A549 (cell line): ENCODE results near the gene SLC12A9. TPM values are rescaled to one million over a fixed set of nuclear protein-coding genes. Genes with fewer than 3 reads are reported as not detected.
A peak's percentile ranks its signal among the peaks of the same experiment; 100 is the strongest.

ENCODE experiments used
- ATAC-seq, 2 experiments: fragments of 200-7000 bp in 1 of 2; fragments of >200 bp in 1 of 2; cut with Nextera tagmentation in 1 of 2; cut with Tn5 transposase in 1 of 2; 3 replicates each; pipeline versions ENCODE4 v1.8.0 to v1.9.1; 2018 to 2020; ENCODE audit warnings: mild to moderate bottlenecking in 1 of 2, moderate library complexity in 1 of 2
- CTCF ChIA-PET: fragments of 300-600 bp; sonication (Branson Sonifier 250); formaldehyde crosslinking; extraction: SDS; loops from one replicate; lab custom pipeline; 2021; ENCODE audit warnings: antibody characterized with exemption, inconsistent platforms; lab: Yijun Ruan, JAX
- POLR2A ChIA-PET: fragments of 350-600 bp; formaldehyde crosslinking; extraction: SDS; loops from one replicate; lab custom pipeline; 2021; ENCODE audit warnings: antibody characterized with exemption, inconsistent platforms; lab: Yijun Ruan, JAX
- DNase-seq, 2 experiments: peaks; one replicate each; pipeline versions ENCODE4 v3.0.0 to v3.0.0-alpha.2; 2011 to 2016; ENCODE audit warnings: low read depth in 1 of 2, low spot score in 1 of 2
- FAIRE-seq: peaks from 2 replicates; lab custom pipeline; 2011; peaks lifted over from hg19 to GRCh38; lab: Jason Lieb, UNC
- H3K27ac ChIP-seq, 2 experiments: fragments of >200 bp; sonication (Bioruptor Twin); formaldehyde crosslinking; 3 replicates each; pipeline ENCODE4 v1.5.1; 2016 to 2017
- H3K4me1 ChIP-seq: fragments of >200 bp; sonication (Bioruptor Twin); formaldehyde crosslinking; 3 replicates; pipeline ENCODE4 v1.6.1; 2016
- H3K4me2 ChIP-seq: fragments of >200 bp; sonication (Bioruptor Twin); formaldehyde crosslinking; 3 replicates; pipeline ENCODE4 v1.6.1; 2016
- H3K4me3 ChIP-seq: fragments of >200 bp; sonication (Bioruptor Twin); formaldehyde crosslinking; 3 replicates; pipeline ENCODE4 v1.5.1; 2016
- H3K9me3 ChIP-seq: fragments of >200 bp; sonication (Bioruptor Twin); formaldehyde crosslinking; 3 replicates; pipeline ENCODE4 v1.6.1; 2016
- ATOH8 ChIP-seq: fragments of 250-450 bp; sonication (Bioruptor Pico); IDR thresholded peaks from 2 replicates; pipeline ENCODE4 v1.5.0; 2020; ENCODE audit warnings: low read depth, mild to moderate bottlenecking, moderate library complexity
- BCL3 ChIP-seq: fragments of >200 bp; sonication (Bioruptor Twin); formaldehyde crosslinking; IDR thresholded peaks from 3 replicates; pipeline ENCODE4 v1.6.1; 2016
- BHLHE40 ChIP-seq: IDR thresholded peaks from 2 replicates; pipeline ENCODE4 v1.6.1; 2012; ENCODE audit warnings: low read depth, low read length, inconsistent platforms
- CBX2 ChIP-seq: fragments of 200-600 bp; sonication (generic); IDR thresholded peaks from 2 replicates; pipeline ENCODE4 v1.6.1; 2016; ENCODE audit warnings: low read depth, mild to moderate bottlenecking, borderline replicate concordance
- CEBPB ChIP-seq, 2 experiments: fragments of >200 bp in 1 of 2; sonication (Bioruptor Twin) in 1 of 2; formaldehyde crosslinking in 1 of 2; IDR thresholded peaks; 2 replicates each; pipeline ENCODE4 v1.6.1; 2012 to 2016
- CHD2 ChIP-seq: fragments of 150-350 bp; IDR thresholded peaks from 2 replicates; pipeline ENCODE4 v1.6.1; 2014; ENCODE audit warnings: low read length; ENCODE audit not compliant: partially characterized antibody
- CTCF ChIP-seq: fragments of >200 bp; sonication (Bioruptor Twin); formaldehyde crosslinking; IDR thresholded peaks from 3 replicates; pipeline ENCODE4 v1.5.1; 2016
- E2F6 ChIP-seq: IDR thresholded peaks from 2 replicates; pipeline ENCODE4 v1.6.1; 2012; ENCODE audit warnings: low read depth, borderline replicate concordance
- ELK1 ChIP-seq: fragments of 150-350 bp; IDR thresholded peaks from 2 replicates; pipeline ENCODE4 v1.6.1; 2014; ENCODE audit warnings: low read depth, mild to moderate bottlenecking, low read length
- EP300 ChIP-seq, 2 experiments: fragments of >200 bp; sonication (Bioruptor Twin); formaldehyde crosslinking; IDR thresholded peaks; 2 replicates in 1 of 2; 3 replicates in 1 of 2; pipeline ENCODE4 v1.6.1; 2016 to 2017
- FOSL2 ChIP-seq, 2 experiments: fragments of 450-650 bp in 1 of 2; fragments of >200 bp in 1 of 2; sonication (Bioruptor Twin) in 1 of 2; formaldehyde crosslinking; IDR thresholded peaks; 2 replicates each; pipeline versions ENCODE4 v1.5.0 to v1.6.1; 2016 to 2020; ENCODE audit warnings: mild to moderate bottlenecking in 1 of 2, moderate library complexity in 1 of 2
- FOXS1 ChIP-seq: fragments of 250-450 bp; sonication (Bioruptor Pico); IDR thresholded peaks from 2 replicates; pipeline ENCODE4 v1.5.0; 2020; ENCODE audit warnings: mild to moderate bottlenecking, moderate library complexity
- HES2 ChIP-seq: fragments of >200 bp; sonication (Bioruptor Twin); formaldehyde crosslinking; IDR thresholded peaks from 2 replicates; pipeline ENCODE4 v1.6.1; 2016
- HEYL ChIP-seq: fragments of 250-450 bp; sonication (Bioruptor Pico); IDR thresholded peaks from 2 replicates; pipeline ENCODE4 v1.8.0; 2021; ENCODE audit warnings: mild to moderate bottlenecking, moderate library complexity
- KDM1A ChIP-seq: fragments of 200-600 bp; sonication (generic); IDR thresholded peaks from 2 replicates; pipeline ENCODE4 v1.6.1; 2016; ENCODE audit warnings: low read depth, mild to moderate bottlenecking
- MAX ChIP-seq: IDR thresholded peaks from 2 replicates; pipeline ENCODE4 v1.6.1; 2012
- MAZ ChIP-seq: fragments of 150-350 bp; IDR thresholded peaks from 2 replicates; pipeline ENCODE4 v1.6.1; 2014; ENCODE audit warnings: antibody characterized with exemption, low read depth, low read length, borderline replicate concordance
- MYC ChIP-seq: IDR thresholded peaks from 2 replicates; pipeline ENCODE4 v1.6.1; 2012; ENCODE audit warnings: mild to moderate bottlenecking, inconsistent platforms, low read length, improper control_type of control experiment, borderline replicate concordance
- NPAS2 ChIP-seq: fragments of 250-450 bp; sonication (Bioruptor Pico); IDR thresholded peaks from 2 replicates; pipeline ENCODE4 v1.8.0; 2022; ENCODE audit warnings: mild to moderate bottlenecking, moderate library complexity, borderline replicate concordance
- NR3C1 ChIP-seq: fragments of >200 bp; sonication (Bioruptor Twin); formaldehyde crosslinking; IDR thresholded peaks from 3 replicates; pipeline ENCODE4 v1.6.1; 2017
- PBX3 ChIP-seq: IDR thresholded peaks from 2 replicates; pipeline ENCODE4 v1.6.1; 2012
- POLR2AphosphoS2 ChIP-seq: conservative IDR thresholded peaks from 2 replicates; pipeline ENCODE4 v1.6.1; 2012; ENCODE audit warnings: low read length, improper control_type of control experiment, inconsistent platforms
- RAD21 ChIP-seq, 2 experiments: fragments of >200 bp in 1 of 2; sonication (Bioruptor Twin) in 1 of 2; formaldehyde crosslinking in 1 of 2; IDR thresholded peaks in 1 of 2; conservative IDR thresholded peaks in 1 of 2; 2 replicates in 1 of 2; 3 replicates in 1 of 2; pipeline ENCODE4 v1.6.1; 2012 to 2018; ENCODE audit warnings: inconsistent platforms in 1 of 2
- RARB ChIP-seq: fragments of 250-450 bp; sonication (Bioruptor Pico); IDR thresholded peaks from 2 replicates; pipeline ENCODE4 v1.8.0; 2021; ENCODE audit warnings: mild to moderate bottlenecking, moderate library complexity
- RCOR1 ChIP-seq: fragments of 150-350 bp; IDR thresholded peaks from 2 replicates; pipeline ENCODE4 v1.6.1; 2014; ENCODE audit warnings: antibody characterized with exemption, low read length, low read depth
- RFX5 ChIP-seq: fragments of 450-650 bp; IDR thresholded peaks from 2 replicates; pipeline ENCODE4 v1.7.1; 2014; ENCODE audit warnings: antibody characterized with exemption, mild to moderate bottlenecking, moderate library complexity
- ZC3H11A ChIP-seq: fragments of 450-650 bp; IDR thresholded peaks from 2 replicates; pipeline ENCODE4 v1.6.1; 2014; ENCODE audit warnings: antibody characterized with exemption, mild to moderate bottlenecking
- ZFP36 ChIP-seq: fragments of 450-650 bp; IDR thresholded peaks from 2 replicates; pipeline ENCODE4 v1.6.1; 2014; ENCODE audit warnings: borderline replicate concordance; ENCODE audit not compliant: partially characterized antibody
- WGBS: methylation state at CpG from one replicate; pipeline ENCODE4 v1.1.6; 2017; ENCODE audit errors: missing lambda C conversion rate; 5-methylcytosine and 5-hydroxymethylcytosine counted together
- polyA plus RNA-seq, 4 experiments: library from polyadenylated mRNA; depleted of rRNA in 3 of 4; stranded (reverse); fragments of >200 nt; fragmentation: RNase III in 1 of 4; extraction: RNeasy Plus Mini Kit Qiagen cat#74134 plus additional on column Dnase treatment in 1 of 4; gene quantifications; 2 replicates in 3 of 4; 3 replicates in 1 of 4; pipeline ENCODE4 v1.2.3, GENCODE V29; 2011 to 2017

SLC12A9 gene
- polyA plus RNA-seq, 2 of the 4 experiments (the other 2 are of a cell fraction) = 6.2 to 13.4 TPM

GRCh38 chr7:100866729-100867039 is 14.2 kb downstream of the SLC12A9 start:
- peaks cover 22% of the 10 kb centered on the region for H3K4me1 ChIP-seq
- H3K27ac ChIP-seq = peak overlapping the region; percentile 95 to 98
- FAIRE-seq (no peak), DNase-seq (no peak), ATAC-seq (no peak)
- TF ChIP-seq HEYL (CRISPR knock-in tag) = no peak
- TF ChIP-seq MYC = no peak
- no peak for TF ChIP-seq MAX
- no peak for TF ChIP-seq PBX3
- peak overlapping the region; percentile 69 for H3K4me3 ChIP-seq
- CTCF ChIA-PET = interaction anchor here (1.0 to 1.6 kb wide), 2 partner anchors 9 to 15 kb away, joined by 3 to 6 read pairs; partner anchors contain the start of gene SLC12A9
- peak overlapping the region; percentile 80 for H3K4me2 ChIP-seq
- H3K9me3 ChIP-seq = no peaks in the 10 kb centered on the region
- POLR2A ChIA-PET = interaction anchor here (0.8 to 1.0 kb wide), 3 partner anchors 8 to 161 kb away, joined by 3 to 4 read pairs (median 3); partner anchors contain the start of genes POP7 and SRRT
- 79% methylated on average over 5 of the region's 5 CpGs for WGBS

- ChIA-PET CTCF (interaction anchor here (1.0 to 1.6 kb wide), 2 partner anchors 10 to 16 kb away, joined by 3 to 6 read pairs; partner anchors contain the start of gene SLC12A9), POLR2A (interaction anchor here (0.8 to 1.0 kb wide), 3 partner anchors 8 to 161 kb away, joined by 3 to 4 read pairs (median 3); partner anchors contain the start of genes POP7 and SRRT)
- ATAC-seq = peak; percentile 69 to 82
- 37% methylated on average over 29 of the region's 42 CpGs for WGBS
- no peak for FAIRE-seq
- H3K9me3 ChIP-seq = no peaks in the 10 kb centered on the region
- H3K4me2 ChIP-seq = peak within 1 kb of the TSS; percentile 80
- peaks cover 22% of the 10 kb centered on the region for H3K4me1 ChIP-seq
- H3K4me3 ChIP-seq = peak within 1 kb of the TSS; percentile 69
- H3K27ac ChIP-seq = peak within 1 kb of the TSS; percentile 95 to 98
- peak; percentile 79 to 93 for DNase-seq
- peak; percentile 61; the same call in 1 of the 3 replicates for TF ChIP-seq BCL3
- no peak for TF ChIP-seq CBX2
- TF ChIP-seq KDM1A = no peak
- no peak for TF ChIP-seq RAD21 (conservative IDR thresholded peaks at IDR 0.05 in 1 of 2, IDR thresholded peaks at IDR 0.05 in 1 of 2)
- no peak for TF ChIP-seq MYC
- TF ChIP-seq NPAS2 (CRISPR knock-in tag) = peak; percentile 81
- no peak for TF ChIP-seq HES2
- TF ChIP-seq CTCF = no peak
- peak; percentile 57 for TF ChIP-seq ATOH8 (CRISPR knock-in tag)
- TF ChIP-seq ELK1 = no peak
- no peak for TF ChIP-seq BHLHE40
- no peak for TF ChIP-seq HEYL (CRISPR knock-in tag)
- no peak for TF ChIP-seq EP300 (IDR thresholded peaks at IDR 0.05)
- TF ChIP-seq ZC3H11A = no peak
- TF ChIP-seq CHD2 = no peak
- TF ChIP-seq E2F6 = peak; percentile 69; the same call in 1 of the 2 replicates
- TF ChIP-seq MAZ = no peak
- no peak for TF ChIP-seq RCOR1
- TF ChIP-seq POLR2AphosphoS2 = no peak
- TF ChIP-seq RARB = no peak
- peak; percentile 18; the same call in 1 of the 2 replicates for TF ChIP-seq FOSL2 (IDR thresholded peaks at IDR 0.05)
- TF ChIP-seq FOSL2 (CRISPR knock-in tag; IDR thresholded peaks at IDR 0.05) = peak; percentile 95
- no peak for TF ChIP-seq FOXS1
- TF ChIP-seq NR3C1 = no peak
- no peak for TF ChIP-seq ZFP36
- TF ChIP-seq CEBPB (IDR thresholded peaks at IDR 0.05) = 0 out of 4 replicates have a peak, but pooled peaks of 1 of the 2 experiments have one; percentile 1
- TF ChIP-seq RFX5 = no peak
These were observed 14.7 kb downstream of the SLC12A9 start, which contains the start of gene TRIP6 for GRCh38 chr7:100867040-100867775. TSS of gene TRIP6 (plus strand) at chr7:100867387. CDS start at chr7:100867498, 111 bp downstream.
